SW480 (cell line): ENCODE data around the gene CCP110.
"Not testable (repeated sequence)": the region's sequence is repeated elsewhere in the genome, so short reads cannot be mapped to it uniquely, and the experiment has no call there.

Source experiments
- DNase-seq: peaks from one replicate; pipeline ENCODE4 v3.0.0-alpha.2; 2016; ENCODE audit warnings: low spot score

Gene CCP110

DNA sequence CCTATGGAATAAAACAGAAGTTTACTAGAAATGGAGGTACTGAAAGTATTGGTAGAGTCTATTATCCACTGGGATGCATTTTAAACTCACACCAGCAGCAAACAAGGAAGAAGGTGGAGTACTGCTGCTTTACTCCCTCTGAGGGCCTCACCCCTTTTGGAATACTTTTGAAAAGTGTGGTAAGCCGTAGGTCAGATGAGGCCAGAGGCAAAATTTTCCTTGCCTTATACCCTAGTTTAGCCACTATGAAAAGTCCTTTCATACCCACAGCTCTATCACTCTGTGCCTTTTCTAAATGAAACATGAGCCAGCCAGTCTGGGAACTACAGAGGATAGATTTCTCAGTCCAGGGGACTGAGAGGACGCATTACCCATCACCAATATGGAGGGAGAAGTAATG, 15.9 kb upstream of the CCP110 start:
- DNase-seq = no peak

GRCh38 chr16:19512297-19512696, 11.4 kb upstream of the CCP110 start:
- no peak for DNase-seq

- no peak for DNase-seq
Observed at GRCh38 chr16:19513377-19514053, 10.2 kb upstream of the CCP110 start.

DNA sequence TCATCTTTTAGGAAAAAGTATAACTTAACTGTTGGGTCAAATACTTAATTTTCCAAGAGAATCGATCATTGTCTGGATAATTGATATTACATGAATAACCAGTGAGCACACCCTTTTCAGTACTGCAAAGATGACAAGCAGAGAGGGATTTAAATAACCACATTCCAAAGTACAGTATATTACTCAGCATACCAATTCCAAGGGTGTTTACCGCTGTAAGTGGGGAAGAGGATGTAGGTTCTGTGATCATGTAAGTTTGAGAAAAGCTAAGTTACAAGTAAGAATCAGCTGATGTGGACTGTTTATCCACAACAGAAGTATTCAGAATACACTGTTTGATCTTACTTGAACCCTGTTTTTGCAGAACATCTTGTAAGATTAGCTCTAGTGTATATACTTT, 8.0 kb upstream of the CCP110 start:
- DNase-seq = peak; percentile 26

GRCh38 chr16:19517424-19518089, 6.2 kb upstream of the CCP110 start:
- peak; percentile 17 for DNase-seq

- DNase-seq = no peak
Observed at GRCh38 chr16:19518388-19518787, 5.4 kb upstream of the CCP110 start.

GRCh38 chr16:19520861-19521331, 2.8 kb upstream of the CCP110 start:
- DNase-seq = peak; percentile 36

GRCh38 chr16:19521471-19522396, 2.0 kb upstream of the CCP110 start, which contains the start of gene GDE1:
GDE1 (minus strand) TSS chr16:19522098; CDS start chr16:19521964, 134 bp downstream.
- peak; percentile 87 for DNase-seq

DNA sequence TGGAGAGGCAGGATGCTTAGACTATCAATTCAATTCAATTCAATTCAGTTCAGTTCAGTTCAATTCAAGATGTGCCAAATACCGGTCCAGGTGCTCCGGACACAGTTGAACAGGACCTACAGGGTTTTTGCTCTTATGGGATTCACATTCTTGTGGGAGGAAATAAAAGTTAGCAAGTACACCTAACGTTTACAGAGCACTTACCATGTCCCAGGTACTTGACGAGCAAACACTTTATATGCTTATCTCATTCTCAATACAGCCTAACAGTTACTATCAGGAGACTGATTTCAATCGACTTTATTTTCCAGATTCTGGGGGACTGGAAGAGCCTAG, 1.4 kb upstream of the CCP110 start:
- no peak for DNase-seq

- no peak for DNase-seq
Observed at GRCh38 chr16:19522760-19523159, 982 bp upstream of the CCP110 start.

- no peak for DNase-seq
Observed at GRCh38 chr16:19523184-19523558, 571 bp upstream of the CCP110 start.

DNA sequence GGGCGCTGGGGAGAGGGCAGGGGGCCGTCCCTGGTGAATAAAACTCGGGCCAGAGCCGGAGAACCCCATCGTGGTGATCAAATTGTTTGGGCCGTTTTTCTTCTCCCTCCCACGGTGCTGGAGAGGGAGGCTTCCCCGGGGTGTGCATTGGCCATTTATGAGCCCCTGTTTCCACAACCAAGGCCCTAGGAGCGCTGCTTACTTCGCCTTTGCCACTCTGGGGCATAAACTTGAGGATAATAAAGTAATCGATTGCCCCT, 544 bp downstream of the CCP110 start:
- no peak for DNase-seq

DNA sequence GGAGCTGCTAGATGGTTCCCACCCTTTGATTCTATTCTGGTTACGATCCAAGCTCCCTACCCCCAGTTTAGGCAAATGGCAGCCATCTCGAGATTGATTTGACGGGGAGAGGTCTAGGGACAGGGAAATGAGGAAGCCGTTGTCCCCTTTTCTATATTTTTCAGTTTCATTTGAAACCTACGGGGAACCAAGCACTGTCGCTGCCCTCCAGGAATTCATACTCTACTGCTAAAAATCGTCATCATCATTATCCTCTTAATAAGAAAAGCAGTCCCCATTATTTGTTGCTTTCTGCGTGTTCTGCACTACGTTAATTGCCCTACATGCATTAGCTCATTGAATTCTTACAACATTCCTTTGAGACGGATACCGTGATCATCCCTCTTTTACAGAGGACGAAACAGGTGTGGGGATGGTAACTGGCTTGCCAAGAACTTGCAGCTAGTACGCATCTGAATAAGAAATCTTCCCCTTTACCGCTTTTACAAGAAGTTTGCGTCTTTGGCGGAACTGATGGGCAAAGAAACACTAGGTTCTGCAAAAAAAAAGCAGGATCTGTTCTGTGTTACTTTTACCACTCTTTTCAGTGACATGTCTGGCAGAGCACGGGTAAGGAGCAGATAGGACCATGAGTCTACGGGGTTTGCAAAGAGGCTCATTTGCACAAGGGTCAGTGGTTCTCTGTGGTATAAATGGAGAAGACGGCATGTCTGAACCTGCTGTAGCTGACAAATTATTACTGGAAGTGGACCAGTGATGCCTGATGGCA, 1.1 kb downstream of the CCP110 start:
- DNase-seq = peak; percentile 14

DNA sequence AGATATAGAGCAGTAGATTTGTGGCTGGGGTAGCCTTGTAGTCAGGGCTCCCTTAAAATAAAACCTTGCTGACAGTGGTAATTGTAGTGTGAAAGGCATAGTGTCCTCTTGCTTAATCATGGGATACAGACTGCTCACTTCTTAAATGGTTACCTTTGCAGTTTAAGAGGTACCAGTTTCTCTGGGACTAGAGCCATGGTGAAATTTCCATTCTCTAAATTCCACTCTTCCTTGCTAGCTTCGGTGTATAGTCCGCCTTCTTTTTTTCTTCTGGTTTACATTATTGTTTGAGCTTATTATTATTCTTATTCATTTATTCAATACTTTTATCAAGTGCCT, 1.6 kb downstream of the CCP110 start:
- no peak for DNase-seq

DNA sequence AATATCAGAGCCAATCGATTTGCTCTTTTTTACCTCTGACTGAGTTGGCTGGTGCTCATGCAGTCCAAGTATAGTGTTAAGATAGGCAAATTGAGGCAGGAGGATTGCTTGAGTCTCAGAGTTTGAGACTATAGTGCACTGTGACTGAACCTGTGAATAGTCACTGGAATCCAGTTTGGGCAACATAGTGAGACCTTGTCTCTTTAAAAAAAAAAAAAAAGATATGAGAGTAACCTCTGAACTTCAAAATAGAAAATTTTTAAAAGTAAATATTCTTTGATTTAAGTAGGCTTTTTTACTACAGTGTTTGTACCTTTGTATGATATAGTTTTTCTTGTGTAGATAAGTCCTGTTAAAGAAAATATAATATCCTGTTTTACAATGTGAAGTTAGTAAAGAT, 3.4 kb downstream of the CCP110 start:
- no peak for DNase-seq

GRCh38 chr16:19528666-19529065, 4.9 kb downstream of the CCP110 start:
- DNase-seq = no peak

DNA sequence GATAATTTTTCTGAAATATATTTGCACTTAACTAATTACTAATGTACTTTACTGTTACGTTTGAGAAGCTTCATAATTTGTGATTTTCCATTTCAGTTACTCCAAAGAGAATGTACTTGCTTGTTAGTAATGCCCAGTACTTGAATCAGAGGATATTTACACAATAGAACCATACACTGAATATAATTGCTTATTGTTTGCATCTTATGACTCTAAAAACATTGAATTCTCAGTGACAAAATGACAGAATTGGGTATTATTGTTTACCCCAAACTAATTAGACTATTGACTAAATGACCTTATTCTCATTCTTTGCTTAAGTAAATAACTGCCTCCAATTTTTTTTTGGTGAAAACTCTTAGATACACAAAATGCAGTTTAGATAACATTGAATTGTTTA, 8.9 kb downstream of the CCP110 start:
- DNase-seq = no peak

- no peak for DNase-seq
Observed at GRCh38 chr16:19540241-19540970, 16.7 kb downstream of the CCP110 start.

- peak; percentile 81 for DNase-seq
Observed at GRCh38 chr16:19542138-19542821, 18.5 kb downstream of the CCP110 start.

- not testable (repeated sequence) for DNase-seq
Observed at GRCh38 chr16:19543278-19543996, 19.7 kb downstream of the CCP110 start.
